IPS-20b (cell line): ENCODE results near the gene POU5F1.

Experiments
- H3K27ac ChIP-seq: one replicate; pipeline ENCODE4 v1.5.1; 2013; ENCODE audit warnings: low read length
- H3K27me3 ChIP-seq: 2 replicates; pipeline ENCODE4 v1.6.1; 2013; ENCODE audit warnings: mild to moderate bottlenecking, low read length, inconsistent platforms; ENCODE audit not compliant: insufficient read depth
- H3K36me3 ChIP-seq: 2 replicates; pipeline ENCODE4 v1.6.1; 2013; ENCODE audit warnings: low read depth, mild to moderate bottlenecking, inconsistent platforms, low read length, moderate library complexity; ENCODE audit not compliant: insufficient read depth
- H3K4me1 ChIP-seq: 2 replicates; pipeline ENCODE4 v1.6.1; 2013; ENCODE audit warnings: mild to moderate bottlenecking, control low read depth, inconsistent platforms, low read length, moderate library complexity; ENCODE audit not compliant: insufficient read depth
- H3K4me3 ChIP-seq: 2 replicates; pipeline ENCODE4 v1.5.1; 2013; ENCODE audit warnings: mild to moderate bottlenecking, low read length, inconsistent platforms
- H3K9ac ChIP-seq: 2 replicates; pipeline ENCODE4 v1.6.1; 2013; ENCODE audit warnings: low read depth, mild to moderate bottlenecking, inconsistent platforms, low read length, moderate library complexity
- H3K9me3 ChIP-seq: 2 replicates; pipeline ENCODE4 v1.6.1; 2013; ENCODE audit warnings: mild to moderate bottlenecking, low read depth, low read length, inconsistent platforms; ENCODE audit not compliant: insufficient read depth

POU5F1 gene

DNA sequence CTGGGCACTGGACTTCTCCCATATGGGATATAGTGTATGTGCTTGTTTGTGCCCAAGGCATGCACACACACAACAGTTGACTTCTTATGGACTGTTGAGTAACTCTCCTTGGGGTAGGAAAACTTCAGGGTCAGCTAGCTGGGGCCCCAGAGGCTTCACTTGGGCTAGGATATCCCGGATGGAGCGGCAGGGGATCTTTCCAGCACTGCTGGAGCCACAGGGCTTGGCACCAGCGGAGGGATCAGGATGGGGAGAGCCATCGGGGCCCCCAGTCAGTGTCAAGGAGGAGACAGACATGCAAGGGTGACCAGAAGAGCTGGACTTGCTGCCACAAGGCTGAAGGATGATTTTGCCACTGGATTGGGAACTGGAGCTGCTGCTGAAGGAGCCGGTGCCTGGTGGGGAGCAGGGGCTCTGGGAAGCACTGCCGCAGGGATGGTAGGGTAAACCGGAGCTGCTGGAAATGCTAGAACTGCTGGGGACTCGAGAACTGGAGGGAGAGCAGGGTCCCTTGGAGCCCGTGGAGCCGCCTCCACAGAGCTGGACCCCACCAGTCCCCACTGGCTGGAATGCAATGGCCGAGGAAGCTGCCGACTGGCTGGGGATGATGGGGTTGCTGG lies 54.4 kb downstream of the POU5F1 start:
- peaks cover 16% of the 10 kb centered on the region for H3K4me1 ChIP-seq
- H3K9me3 ChIP-seq, result no peaks in the 10 kb centered on the region
- no peak overlapping the region for H3K27ac ChIP-seq
- H3K4me3 ChIP-seq, result no peak overlapping the region
- peaks cover 9% of the 10 kb centered on the region; the same call in 1 of the 2 replicates for H3K27me3 ChIP-seq
- H3K9ac ChIP-seq, result no peak overlapping the region
- no peaks in the 10 kb centered on the region for H3K36me3 ChIP-seq

DNA sequence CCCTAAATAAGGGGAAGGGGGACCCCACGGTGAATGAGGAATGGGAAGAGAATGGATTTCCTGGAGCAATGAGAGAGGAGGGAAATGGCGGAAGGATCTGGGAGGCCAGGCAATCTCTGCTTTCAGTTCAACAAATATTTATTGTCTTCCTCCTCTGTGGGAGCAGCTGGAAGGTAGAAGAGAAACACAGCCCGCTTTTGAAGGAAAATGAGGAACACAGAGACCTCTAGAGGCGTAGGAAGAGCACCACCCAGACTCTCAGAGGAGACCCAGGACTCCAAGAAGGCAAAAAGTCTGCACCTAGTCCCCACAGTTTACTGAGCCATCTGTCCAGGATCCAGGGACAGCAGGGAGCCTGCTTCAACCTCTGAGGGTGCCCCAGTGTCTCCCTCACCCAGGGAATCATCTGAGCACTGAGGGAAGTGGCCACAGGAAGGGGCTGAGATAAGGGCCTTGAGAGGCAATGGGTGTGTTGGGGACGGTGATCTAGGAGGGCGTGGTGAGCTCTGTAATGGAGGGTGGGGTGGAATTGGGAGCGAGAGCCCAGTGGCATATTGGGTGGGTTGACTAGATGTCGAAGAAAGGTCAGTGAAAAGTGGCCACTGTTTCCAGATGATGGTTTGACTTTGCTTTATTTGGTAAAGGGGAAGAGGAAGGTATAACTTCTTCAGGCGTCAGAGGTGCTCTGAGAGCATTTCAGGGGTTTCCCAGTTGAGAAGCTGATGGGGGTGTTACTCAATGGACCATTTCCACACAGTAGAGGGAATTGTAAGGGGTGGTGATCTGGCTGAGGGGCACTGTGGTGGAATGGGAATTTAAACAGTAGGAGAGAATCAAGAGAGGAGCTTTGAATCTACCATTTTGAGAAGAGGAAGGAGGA lies 55.3 kb downstream of the POU5F1 start:
- no peaks in the 10 kb centered on the region for H3K36me3 ChIP-seq
- H3K27me3 ChIP-seq, result peaks cover 14% of the 10 kb centered on the region
- H3K4me3 ChIP-seq, result no peak overlapping the region
- no peak overlapping the region for H3K27ac ChIP-seq
- H3K9me3 ChIP-seq, result no peaks in the 10 kb centered on the region
- no peak overlapping the region for H3K9ac ChIP-seq
- peaks cover 24% of the 10 kb centered on the region for H3K4me1 ChIP-seq

DNA sequence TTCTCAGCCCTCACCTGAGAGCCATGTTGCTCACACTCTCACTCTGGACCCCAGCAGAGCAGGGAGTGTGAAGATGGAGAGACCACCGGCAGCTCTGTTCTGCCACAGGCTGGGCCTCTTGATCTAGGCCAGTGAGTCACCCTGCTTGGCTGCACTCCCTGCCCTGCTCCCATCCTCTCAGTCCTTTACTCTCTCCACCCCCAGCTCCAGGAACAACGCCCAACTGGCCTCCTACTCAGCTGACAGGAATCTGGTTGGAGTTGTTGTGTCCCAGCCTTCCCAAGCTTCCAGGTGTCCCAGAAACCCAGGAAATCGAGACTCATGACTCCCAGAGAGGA lies 56.0 kb downstream of the POU5F1 start, which contains the start of gene PSORS1C1:
PSORS1C1 (plus strand) TSS at position 260 of the 338 bp plus-strand sequence. CDS start 14,833 bp downstream, outside the sequence.
- H3K9me3 ChIP-seq, result no peaks in the 10 kb centered on the region
- peaks cover 26% of the 10 kb centered on the region for H3K4me1 ChIP-seq
- peak within 1 kb of the TSS; percentile 26; the same call in 1 of the 2 replicates for H3K4me3 ChIP-seq
- H3K27ac ChIP-seq, result no peak within 1 kb of the TSS
- H3K36me3 ChIP-seq, result no peaks in the 10 kb centered on the region
- no peak within 1 kb of the TSS for H3K9ac ChIP-seq
- H3K27me3 ChIP-seq, result peaks cover 21% of the 10 kb centered on the region
